Heart left ventricle (tissue), 13 donors: ENCODE data around the gene GTF2A2.

Experiments used
- CTCF ChIP-seq, 12 donors: fragments of 200-600 bp; sonication (generic) in 4 of 12; IDR thresholded peaks; one replicate each; pipeline versions ENCODE4 v1.5.0 to v1.8.0; 2018 to 2022; ENCODE audit warnings: antibody characterized with exemption in 12 of 12, mild to moderate bottlenecking in 5 of 12
- POLR2A ChIP-seq, 2 donors: fragments of 450-650 bp; IDR thresholded peaks; one replicate each; pipeline ENCODE4 v1.6.1; 2017; ENCODE audit warnings: antibody characterized with exemption in 2 of 2, mild to moderate bottlenecking in 2 of 2, moderate library complexity in 2 of 2
- donor health status: ischemic (EF 13 %, LVEDD 7.1; RV severe dilation, severe dysfunction).
- donor health status: DM: no; HTN: yes; CAD: no.
- donor health status: DM: no; HTN: no; CAD: no.
- donor health status: ischemic (EF 25% LVEDD 6.9; RV normal size, moderate dysfunction).
- donor health status: ischemic (EF 25% LVEDD 5.7; RV mildly dilated, moderate dysfunction).
- donor health status: ischemic (EF 35%, LVEDD 5.7; RV mildly dilated, moderate dysfunction).
- donor health status: nonischemic (EF 11% LVEDD 7.7; RV severe dilation, severe dysfunction).
- donor health status: DM: yes; HTN: yes; CAD: no.
- donor health status: PGD.
- donor health status: ischemic (EF 29% LVEDD 5.4; RV normal size, mild dysfunction).
- donor health status: nonischemic (EF 23%, LVEDD 6.1; RV moderate dilation, normal function).

DNA sequence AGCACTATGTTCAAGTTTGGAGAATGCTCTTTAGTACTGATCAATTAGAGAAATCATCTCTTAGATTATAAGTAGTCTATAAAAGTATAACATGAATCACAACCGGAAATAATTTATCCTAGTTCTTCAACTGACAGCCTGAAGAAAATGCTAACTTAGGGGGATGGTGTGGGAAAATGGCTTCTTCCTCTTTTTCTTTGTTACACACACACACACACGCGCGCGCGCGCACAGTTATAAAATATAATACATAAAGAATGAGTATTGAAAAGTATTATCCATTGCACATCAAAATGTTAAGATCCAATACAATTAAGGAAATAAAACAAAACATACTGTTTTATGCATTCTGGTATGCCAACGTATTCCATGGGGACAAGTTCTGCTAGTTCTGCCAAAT lies 11.2 kb upstream of the GTF2A2 start:
- TF ChIP-seq POLR2A (IDR thresholded peaks at IDR 0.05) (no peak), CTCF (IDR thresholded peaks at IDR 0.05) (no peak)
